Stimulated activated CD8-positive, alpha-beta memory T cell treated with anti-CD3 and anti-CD28 coated beads, Interleukin-4, amount 100 ng/mL, for 4 hours (primary cell): ENCODE results near the gene TOX2.
A peak's percentile ranks its signal among the peaks of the same experiment; 100 is the strongest.

Experiments
- DNase-seq, 2 donors: peaks; one replicate each; pipeline ENCODE4 v3.0.0-alpha.2; 2020; ENCODE audit warnings: low read depth in 2 of 2, low spot score in 1 of 2

Gene TOX2

GRCh38 chr20:44052166-44052565 lies 137.5 kb downstream of the TOX2 start:
- DNase-seq, result no peak

DNA sequence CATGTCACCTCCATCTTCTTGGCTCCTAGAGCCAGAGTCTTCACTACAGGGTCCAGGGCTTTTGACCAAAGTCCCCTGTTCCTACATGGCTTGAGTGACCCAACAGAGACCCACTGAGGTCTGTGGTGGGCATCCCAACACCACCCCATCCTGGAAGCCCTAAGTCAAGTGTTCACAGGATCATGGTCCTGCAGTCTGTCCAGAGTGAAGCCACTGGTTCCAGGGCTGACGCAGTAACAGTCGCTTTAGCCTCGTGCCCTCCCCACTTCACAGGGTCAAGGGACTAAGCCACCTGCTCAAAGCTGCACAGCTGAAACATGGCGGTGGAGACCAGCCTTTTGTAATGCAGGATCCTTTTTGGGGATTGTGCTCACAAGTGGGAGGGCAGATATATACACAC lies 138.4 kb downstream of the TOX2 start:
- DNase-seq, result no peak

GRCh38 chr20:44054118-44054517 lies 139.5 kb downstream of the TOX2 start:
- no peak for DNase-seq

GRCh38 chr20:44054849-44055248 lies 140.2 kb downstream of the TOX2 start:
- no peak for DNase-seq

DNA sequence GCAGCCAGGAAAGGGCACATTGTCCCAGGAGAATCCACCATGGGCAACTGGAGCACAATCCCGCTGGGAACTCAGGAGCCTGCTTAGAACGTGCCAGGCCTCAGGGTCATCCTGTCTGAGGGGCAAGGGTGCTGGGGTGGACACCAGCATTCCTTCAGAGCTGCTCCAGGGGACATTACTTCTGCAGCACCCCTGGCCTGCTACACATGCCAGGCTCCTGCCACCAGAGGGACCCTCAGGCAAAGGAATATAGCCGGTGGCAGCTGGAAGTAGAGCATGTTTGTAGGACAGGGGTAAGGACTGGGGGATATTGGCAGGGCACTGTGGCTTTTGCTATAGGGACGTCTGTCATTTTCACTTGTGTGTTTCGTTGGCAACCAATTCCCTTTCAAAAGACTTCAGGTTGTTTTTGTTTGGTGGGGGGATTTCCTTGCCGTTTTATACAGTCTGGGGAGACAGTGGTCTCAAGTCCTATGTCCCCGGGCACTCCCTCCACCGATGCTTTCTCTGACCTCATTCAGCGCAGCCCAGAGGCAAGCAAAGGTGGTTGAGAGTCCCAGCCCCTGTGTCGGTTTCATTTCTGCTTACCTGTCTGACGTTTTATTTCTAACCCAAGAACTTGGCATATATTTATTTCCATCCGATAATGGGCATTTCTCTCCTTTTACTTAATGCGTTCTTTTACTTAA lies 141.5 kb downstream of the TOX2 start:
- DNase-seq, result peak; percentile 24 to 29

- no peak for DNase-seq
Observed at GRCh38 chr20:44057698-44058675, 143.3 kb downstream of the TOX2 start.

DNA sequence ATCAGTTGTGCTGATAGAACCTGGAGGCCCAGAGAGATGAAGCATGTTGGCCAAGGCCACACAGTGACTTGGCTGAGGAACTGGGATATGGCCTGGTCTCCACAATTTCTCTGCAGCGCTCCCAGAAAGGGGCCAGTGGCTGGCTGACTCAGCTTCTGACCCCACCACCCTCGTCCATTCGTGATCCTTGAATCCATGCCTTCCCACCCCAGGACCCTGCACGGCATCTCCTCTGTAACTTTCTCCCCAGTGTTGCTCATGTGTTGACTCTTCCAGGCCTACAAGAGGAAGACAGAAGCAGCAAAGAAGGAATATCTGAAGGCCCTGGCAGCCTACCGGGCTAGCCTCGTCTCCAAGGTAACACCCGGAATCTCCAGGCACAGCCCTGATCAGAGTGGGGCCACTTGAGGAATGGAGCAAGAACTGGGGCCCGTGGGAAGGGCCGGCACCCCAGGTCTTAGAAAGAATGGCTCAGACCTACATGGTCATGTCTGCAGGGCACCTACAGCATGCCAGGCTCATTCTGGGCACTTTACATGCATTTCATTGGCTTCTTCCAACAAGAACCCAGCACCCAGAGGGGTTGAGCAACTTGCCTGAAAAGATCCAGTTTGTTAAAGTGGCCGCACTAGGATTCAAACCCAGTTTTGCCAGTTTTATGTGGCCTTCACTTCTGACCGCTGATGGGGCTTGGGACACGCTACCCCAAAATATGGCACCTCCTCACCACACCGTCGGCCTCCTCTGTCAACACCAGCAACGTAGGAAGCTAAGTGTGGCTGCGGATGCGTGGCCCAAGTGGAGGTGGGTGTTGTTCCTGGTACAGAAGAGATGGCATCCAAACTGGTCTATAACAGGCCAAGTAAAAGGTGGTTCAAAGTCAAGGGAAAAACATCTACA lies 150.1 kb downstream of the TOX2 start:
- no peak for DNase-seq

GRCh38 chr20:44065401-44066340 lies 151.0 kb downstream of the TOX2 start:
- DNase-seq, result no peak

DNA sequence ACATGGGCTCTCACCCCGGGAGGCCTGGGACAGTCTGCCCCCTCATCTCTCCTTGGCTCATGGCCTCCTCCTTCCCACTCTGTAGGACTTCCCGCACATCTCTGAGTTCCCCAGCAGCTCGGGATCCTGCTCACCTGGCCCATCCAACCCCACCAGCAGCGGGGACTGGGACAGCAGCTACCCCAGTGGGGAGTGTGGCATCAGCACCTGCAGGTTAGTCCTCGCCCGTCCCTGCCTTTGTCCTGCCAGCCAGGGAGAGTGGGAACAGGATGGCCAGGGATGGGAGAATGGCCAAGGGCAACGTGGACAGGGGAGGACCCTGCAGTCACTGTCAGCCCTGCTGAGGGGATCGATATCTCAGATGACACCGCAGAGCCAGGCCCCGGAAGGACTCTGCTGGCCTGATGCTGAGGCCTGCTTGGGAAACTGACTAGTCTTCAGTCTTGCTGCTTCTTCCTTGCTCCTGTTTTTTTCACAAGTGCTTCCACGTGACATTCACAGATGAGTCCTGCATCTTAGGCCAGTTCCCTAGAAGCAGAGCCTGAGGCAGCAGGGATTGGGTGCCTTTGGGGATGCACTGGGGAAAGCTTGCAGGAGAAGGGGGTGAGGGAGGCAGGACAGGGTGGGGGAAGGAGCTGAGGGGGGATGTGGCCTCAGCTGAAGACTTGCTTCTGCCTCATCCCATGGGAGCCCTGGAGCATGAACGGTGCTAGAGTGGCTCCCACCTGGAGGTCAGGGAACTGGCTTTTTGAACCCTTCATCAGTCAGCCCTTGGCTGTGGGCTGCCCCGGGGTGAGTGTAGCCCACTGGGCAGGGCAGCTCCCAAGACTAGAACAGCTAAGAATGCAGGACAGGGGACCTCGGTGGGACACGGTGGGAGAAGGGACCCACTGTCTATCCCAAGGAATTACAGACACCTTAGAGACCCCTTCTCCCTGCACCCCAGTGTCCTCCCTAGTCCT lies 152.3 kb downstream of the TOX2 start:
- no peak for DNase-seq

GRCh38 chr20:44067650-44068081 lies 153.0 kb downstream of the TOX2 start:
- DNase-seq, result no peak

GRCh38 chr20:44068316-44069201 lies 153.9 kb downstream of the TOX2 start:
- DNase-seq, result no peak

DNA sequence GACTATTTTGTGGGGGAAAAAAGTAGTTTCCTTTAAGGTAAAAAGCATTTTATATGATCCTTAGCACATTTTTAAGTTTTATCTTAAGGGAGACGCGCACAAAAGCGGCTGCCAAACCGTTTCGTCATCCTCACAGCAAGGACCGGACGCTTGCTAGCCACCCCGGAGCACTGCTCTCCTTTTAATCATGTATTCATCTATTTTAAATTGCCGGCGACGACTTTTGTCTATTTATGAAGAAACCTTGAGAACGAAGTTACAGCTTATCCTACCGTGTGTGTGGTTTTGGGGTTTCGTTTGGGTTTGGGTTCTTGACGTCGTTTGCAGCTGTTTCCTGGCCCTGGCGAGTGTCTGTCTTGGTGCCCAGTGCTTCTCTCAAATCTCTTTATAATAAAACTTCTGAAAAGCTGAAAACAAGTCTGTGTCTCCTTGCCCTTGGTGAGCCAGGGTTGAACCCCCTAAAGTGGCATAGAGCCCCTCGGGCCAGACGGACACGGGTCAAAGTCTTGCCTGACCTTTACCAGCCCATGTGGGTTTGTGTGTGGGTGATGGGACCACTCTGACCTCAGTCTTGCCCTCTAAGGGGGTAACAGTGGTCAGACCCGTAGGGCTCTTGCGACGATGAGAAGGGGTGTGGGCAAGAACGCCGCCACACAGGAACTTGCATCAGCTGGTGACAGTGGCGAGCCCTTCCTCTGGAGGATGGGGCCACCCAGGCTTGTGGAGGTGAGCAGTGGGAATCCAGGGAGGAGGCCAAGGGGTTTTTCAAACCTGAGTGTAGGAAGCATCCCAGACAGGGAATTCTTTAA lies 154.8 kb downstream of the TOX2 start:
- peak; percentile 17 to 31 for DNase-seq

GRCh38 chr20:44070139-44070900 lies 155.7 kb downstream of the TOX2 start:
- DNase-seq, result no peak

DNA sequence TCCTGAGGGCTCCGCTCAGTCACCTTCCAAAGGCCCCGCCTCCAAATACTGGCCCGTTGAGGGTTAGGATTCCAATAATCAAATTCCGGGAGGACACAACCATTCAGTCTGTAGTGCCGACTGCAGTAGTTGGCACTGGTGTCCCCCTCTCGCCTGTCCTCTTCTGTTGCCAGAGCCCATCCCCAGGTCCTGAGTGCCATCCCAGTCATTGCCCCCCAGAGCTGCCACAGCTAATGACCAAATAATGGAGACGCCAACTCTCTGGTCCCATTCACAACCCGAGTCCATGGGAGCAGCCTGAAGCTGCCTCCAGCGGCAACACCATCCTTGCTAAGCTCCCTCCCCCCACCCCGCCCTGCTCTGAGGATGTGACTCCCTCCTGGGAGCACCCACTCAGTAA lies 156.4 kb downstream of the TOX2 start:
- no peak for DNase-seq

DNA sequence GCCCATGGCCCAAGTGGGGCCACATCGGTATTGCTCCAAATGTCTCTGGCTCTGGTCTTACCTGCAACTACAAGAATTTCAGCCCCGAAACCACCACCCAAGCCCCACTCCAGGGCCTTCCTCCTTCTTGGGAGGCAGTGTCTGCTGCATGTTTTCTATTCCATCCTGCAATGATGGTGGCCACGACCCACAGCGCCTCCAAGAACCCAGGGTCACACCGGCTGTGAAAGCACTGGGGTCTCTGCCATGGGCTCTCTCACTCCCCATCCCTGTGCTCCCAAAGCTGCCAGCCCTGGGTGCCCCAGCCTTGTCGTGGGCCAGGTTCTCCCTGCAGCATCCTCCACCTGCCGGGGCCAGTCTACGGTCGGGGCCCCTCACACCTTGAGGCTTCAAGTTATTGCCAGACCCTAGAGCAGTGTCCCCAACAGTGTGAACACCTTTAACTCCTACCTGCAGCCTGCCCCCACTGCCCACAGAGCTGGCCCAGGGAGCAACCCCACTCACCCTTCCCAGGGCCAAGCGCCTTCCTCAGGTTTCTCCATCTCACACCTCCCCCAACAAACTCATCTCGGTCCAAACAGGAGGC lies 157.0 kb downstream of the TOX2 start:
- DNase-seq, result no peak

- no peak for DNase-seq
Observed at GRCh38 chr20:44072384-44072783, 157.7 kb downstream of the TOX2 start.
